Ishikawa (cell line): ENCODE measurements around the gene ZDBF2.

Experiments
- CEBPB ChIP-seq: IDR thresholded peaks from 2 replicates; pipeline ENCODE4 v1.6.1; 2012
- CREB1 ChIP-seq: IDR thresholded peaks from 2 replicates; pipeline ENCODE4 v1.6.1; 2012; ENCODE audit warnings: low read depth
- EGR1 ChIP-seq: IDR thresholded peaks from 2 replicates; pipeline ENCODE4 v1.6.1; 2012
- EP300 ChIP-seq: IDR thresholded peaks from 2 replicates; pipeline ENCODE4 v1.6.1; 2012; ENCODE audit warnings: borderline replicate concordance
- FOXM1 ChIP-seq: IDR thresholded peaks from 2 replicates; pipeline ENCODE4 v1.6.1; 2012; ENCODE audit warnings: low read depth, borderline replicate concordance
- MAX ChIP-seq: IDR thresholded peaks from 2 replicates; pipeline ENCODE4 v1.6.1; 2012
- NFIC ChIP-seq: IDR thresholded peaks from 2 replicates; pipeline ENCODE4 v1.6.1; 2012
- RAD21 ChIP-seq: IDR thresholded peaks from 2 replicates; pipeline ENCODE4 v1.6.1; 2012; ENCODE audit warnings: low read depth
- REST ChIP-seq: IDR thresholded peaks from 2 replicates; pipeline ENCODE4 v1.6.1; 2012; ENCODE audit warnings: low read depth, mild to moderate bottlenecking
- TAF1 ChIP-seq: IDR thresholded peaks from 2 replicates; pipeline ENCODE4 v1.6.1; 2012; ENCODE audit warnings: low read depth, mild to moderate bottlenecking
- TCF12 ChIP-seq: IDR thresholded peaks from 2 replicates; pipeline ENCODE4 v1.6.1; 2012; ENCODE audit warnings: low read depth
- TEAD4 ChIP-seq: IDR thresholded peaks from 2 replicates; pipeline ENCODE4 v1.6.1; 2012
- USF1 ChIP-seq: IDR thresholded peaks from 2 replicates; pipeline ENCODE4 v1.6.1; 2012
- YY1 ChIP-seq: IDR thresholded peaks from 2 replicates; pipeline ENCODE4 v1.6.1; 2012; ENCODE audit warnings: low read depth
- ZBTB7A ChIP-seq: IDR thresholded peaks from 2 replicates; pipeline ENCODE4 v1.6.1; 2012; ENCODE audit warnings: low read depth

ZDBF2 gene

GRCh38 chr2:206231669-206232286, 42.7 kb upstream of the ZDBF2 start:
- no peak for TF ChIP-seq RAD21
- no peak for TF ChIP-seq USF1
- no peak for TF ChIP-seq TCF12

GRCh38 chr2:206232287-206233035, 42.0 kb upstream of the ZDBF2 start:
- TF ChIP-seq NFIC = no peak
- TF ChIP-seq TEAD4 = no peak
- TF ChIP-seq YY1 = no peak
- TF ChIP-seq REST = no peak
- no peak for TF ChIP-seq TCF12
- TF ChIP-seq MAX = no peak

GRCh38 chr2:206239157-206239556, 35.3 kb upstream of the ZDBF2 start:
- no peak for TF ChIP-seq TAF1
- TF ChIP-seq FOXM1 = no peak
- TF ChIP-seq USF1 = no peak
- TF ChIP-seq YY1 = no peak
- TF ChIP-seq CREB1 = no peak
- TF ChIP-seq TEAD4 = no peak
- no peak for TF ChIP-seq RAD21
- TF ChIP-seq NFIC = no peak
- no peak for TF ChIP-seq MAX
- no peak for TF ChIP-seq CEBPB
- TF ChIP-seq EGR1 = no peak
- TF ChIP-seq REST = no peak
- no peak for TF ChIP-seq TCF12
- no peak for TF ChIP-seq ZBTB7A
- no peak for TF ChIP-seq EP300

GRCh38 chr2:206240327-206240726, 34.1 kb upstream of the ZDBF2 start:
- TF ChIP-seq NFIC = no peak

- TF ChIP-seq NFIC (no peak), EP300 (no peak), YY1 (no peak), CEBPB (no peak), CREB1 (no peak), MAX (no peak), REST (no peak), FOXM1 (no peak)
Observed at GRCh38 chr2:206241736-206242135, 32.7 kb upstream of the ZDBF2 start.
